HCT116 (cell line): ENCODE results near the gene LRRC1. TPM values are rescaled to one million over a fixed set of nuclear protein-coding genes. Genes with fewer than 3 reads are reported as not detected.

Experiments used
- ATAC-seq: fragments of 200-7000 bp; cut with Tn5 transposase; 2 replicates; pipeline ENCODE4 v1.9.1; 2020; ENCODE audit warnings: mild to moderate bottlenecking, moderate library complexity
- BruUV-seq: library from RNA; stranded (reverse); fragments of 400-500 nt; replicated peaks from 2 replicates; lab custom pipeline; 2021; lab: Mats Ljungman, UMichigan
- CTCF ChIA-PET: fragments of 300-600 bp; sonication (Branson Sonifier 250); formaldehyde crosslinking; loops from one replicate; lab custom pipeline; 2021; ENCODE audit warnings: antibody characterized with exemption; lab: Charles Lee
- POLR2A ChIA-PET: fragments of 300-600, 350-600 bp; sonication (Branson Sonifier 250); formaldehyde crosslinking; loops from one replicate; lab custom pipeline; 2021; ENCODE audit warnings: antibody characterized with exemption; lab: Charles Lee
- RAD21 ChIA-PET, 2 experiments: fragments of 300-600 bp; sonication (Branson Sonifier 250); formaldehyde crosslinking; loops; one replicate each; lab custom pipeline; 2023; ENCODE audit warnings: low total read pairs in 2 of 2; ENCODE audit not compliant: uncharacterized antibody in 2 of 2, unreplicated experiment in 2 of 2, low non-redundant PET in 1 of 2; lab: Charles Lee
- DNase-seq: peaks from one replicate; pipeline ENCODE4 v3.0.0-alpha.2; 2010; ENCODE audit warnings: low read depth, low spot score
- H2AFZ ChIP-seq: fragments of 200-600 bp; shearing (Covaris generic), sonication (generic); 2 replicates; pipeline ENCODE4 v1.6.1; 2017; ENCODE audit warnings: low read depth, mixed run types, mixed read lengths, antibody characterized with exemption, low read length; ENCODE audit not compliant: poor library complexity, severe bottlenecking
- H3K27ac ChIP-seq: 2 replicates; pipeline ENCODE4 v1.5.1; 2012; ENCODE audit warnings: low read depth, low read length
- H3K27me3 ChIP-seq: fragments of 200-600 bp; sonication (generic); 2 replicates; pipeline ENCODE4 v1.6.1; 2016; ENCODE audit warnings: mixed run types, low read length, mixed read lengths; ENCODE audit not compliant: insufficient read depth
- H3K36me3 ChIP-seq, 2 experiments: fragments of 200-500 bp in 1 of 2; fragments of 200-600 bp in 1 of 2; sonication (Bioruptor generic) in 1 of 2; sonication (generic) in 1 of 2; 2 replicates each; pipeline versions ENCODE4 v1.5.1 to v1.6.1; 2014 to 2016; ENCODE audit warnings: low read length in 2 of 2, inconsistent platforms in 1 of 2, mixed read lengths in 1 of 2, mixed run types in 1 of 2; ENCODE audit not compliant: insufficient read depth in 2 of 2, control insufficient read depth in 1 of 2
- H3K4me1 ChIP-seq, 2 experiments: fragments of 200-600 bp in 1 of 2; sonication (generic) in 1 of 2; 2 replicates each; pipeline versions ENCODE4 v1.5.1 to v1.6.1; 2012 to 2017; ENCODE audit warnings: low read length in 2 of 2, inconsistent platforms in 1 of 2, mild to moderate bottlenecking in 1 of 2, mixed read lengths in 1 of 2, mixed run types in 1 of 2, moderate library complexity in 1 of 2; ENCODE audit not compliant: insufficient read depth in 2 of 2, control insufficient read depth in 1 of 2
- H3K4me2 ChIP-seq: fragments of 200-600 bp; sonication (generic); 2 replicates; pipeline ENCODE4 v1.6.1; 2017; ENCODE audit warnings: mixed run types, low read length, mixed read lengths
- H3K4me3 ChIP-seq, 2 experiments: fragments of 200-600 bp in 1 of 2; sonication (generic) in 1 of 2; replicated peaks in 1 of 2; 2 replicates each; pipeline ENCODE4 v1.5.1; 2011 to 2016; ENCODE audit warnings: low read length in 2 of 2, control low read depth in 1 of 2, low read depth in 1 of 2, mild to moderate bottlenecking in 1 of 2, mixed read lengths in 1 of 2, mixed run types in 1 of 2
- H3K79me2 ChIP-seq: fragments of 200-600 bp; sonication (generic); 2 replicates; pipeline ENCODE4 v1.6.1; 2017; ENCODE audit warnings: mild to moderate bottlenecking, mixed run types, low read length, moderate library complexity, mixed read lengths; ENCODE audit not compliant: insufficient read depth
- H3K9ac ChIP-seq: fragments of 200-600 bp; sonication (generic); 2 replicates; pipeline ENCODE4 v1.6.1; 2016; ENCODE audit warnings: low read length, mixed read lengths
- H3K9me2 ChIP-seq: fragments of 200-600 bp; sonication (generic), shearing (Covaris generic); 2 replicates; pipeline ENCODE4 v1.6.1; 2017; ENCODE audit warnings: mixed run types, mild to moderate bottlenecking, moderate library complexity; ENCODE audit not compliant: insufficient read depth
- H3K9me3 ChIP-seq, 2 experiments: fragments of 200-500 bp in 1 of 2; fragments of 200-600 bp in 1 of 2; sonication (Bioruptor generic) in 1 of 2; sonication (generic) in 1 of 2; 2 replicates each; pipeline ENCODE4 v1.6.1; 2014 to 2017; ENCODE audit warnings: low read length in 2 of 2, mixed read lengths in 2 of 2, inconsistent platforms in 1 of 2, low read depth in 1 of 2, mild to moderate bottlenecking in 1 of 2, mixed run types in 1 of 2, moderate library complexity in 1 of 2; ENCODE audit not compliant: control insufficient read depth in 1 of 2, insufficient read depth in 1 of 2
- H4K20me1 ChIP-seq: fragments of 200-600 bp; sonication (generic), shearing (Covaris generic); 2 replicates; pipeline ENCODE4 v1.6.1; 2017; ENCODE audit warnings: mixed run types, mild to moderate bottlenecking, moderate library complexity; ENCODE audit not compliant: insufficient read depth
- CBX3 ChIP-seq: IDR thresholded peaks from 2 replicates; pipeline ENCODE4 v1.6.1; 2012; ENCODE audit warnings: low read depth
- CEBPB ChIP-seq: IDR thresholded peaks from 2 replicates; pipeline ENCODE4 v1.6.1; 2012; ENCODE audit warnings: low read depth
- EGR1 ChIP-seq: IDR thresholded peaks from 2 replicates; pipeline ENCODE4 v1.6.1; 2012; ENCODE audit warnings: low read depth
- EZH2 ChIP-seq: fragments of 200-600 bp; sonication (generic); IDR thresholded peaks from 2 replicates; pipeline ENCODE4 v1.6.1; 2017; ENCODE audit warnings: antibody characterized with exemption, mixed run types
- FOSL1 ChIP-seq: IDR thresholded peaks from 2 replicates; pipeline ENCODE4 v1.6.1; 2012; ENCODE audit warnings: low read depth
- POLR2A ChIP-seq: IDR thresholded peaks from 2 replicates; pipeline ENCODE4 v1.7.0; 2011; ENCODE audit warnings: borderline replicate concordance; ENCODE audit not compliant: insufficient read depth, insufficient read length; ENCODE audit errors: extremely low read depth
- POLR2AphosphoS5 ChIP-seq: IDR thresholded peaks from 2 replicates; pipeline ENCODE4 v1.6.1; 2011; ENCODE audit warnings: mild to moderate bottlenecking, low read depth, low read length, moderate library complexity
- RAD21 ChIP-seq: IDR thresholded peaks from 2 replicates; pipeline ENCODE4 v1.6.1; 2012; ENCODE audit warnings: low read depth, mild to moderate bottlenecking
- SP1 ChIP-seq: IDR thresholded peaks from 2 replicates; pipeline ENCODE4 v1.6.1; 2012; ENCODE audit warnings: low read depth
- SRF ChIP-seq: IDR thresholded peaks from 2 replicates; pipeline ENCODE4 v1.6.1; 2012; ENCODE audit warnings: low read depth
- YY1 ChIP-seq: IDR thresholded peaks from 2 replicates; pipeline ENCODE4 v1.6.1; 2011; ENCODE audit warnings: low read length, low read depth, moderate library complexity, mild to moderate bottlenecking; ENCODE audit not compliant: insufficient replicate concordance; ENCODE audit errors: extremely low read depth
- ZNF274 ChIP-seq: fragments of 200-500 bp; sonication (Bioruptor generic); IDR thresholded peaks from 2 replicates; pipeline ENCODE4 v1.6.1; 2014; ENCODE audit warnings: mild to moderate bottlenecking, low read depth, low read length, inconsistent platforms
- intact Hi-C: fragments of 100-400 bp; cut with micrococcal nuclease; formaldehyde crosslinking; loops from 2 replicates; pipeline ENCODE4 v1.10.0; 2022
- total RNA-seq: library from RNA; stranded (reverse); gene quantifications from one replicate; pipeline ENCODE4 v1.2.1, GENCODE V29; 2021; ENCODE audit not compliant: unreplicated experiment
- TF ChIP-seq, protein P1 (sequence below): IDR thresholded peaks from 2 replicates; pipeline ENCODE4 v1.6.1; 2012
- TF ChIP-seq, protein P2 (sequence below): IDR thresholded peaks from 2 replicates; pipeline ENCODE4 v1.6.1; 2012
- TF ChIP-seq, protein P3 (sequence below): IDR thresholded peaks from 2 replicates; pipeline ENCODE4 v1.6.1; 2012; ENCODE audit warnings: low read depth
- TF ChIP-seq, protein P4 (sequence below), 3 experiments: fragments of 200-600 bp in 1 of 3; sonication (generic) in 1 of 3; IDR thresholded peaks in 2 of 3; conservative IDR thresholded peaks in 1 of 3; 2 replicates each; pipeline ENCODE4 v1.5.1; 2012 to 2017; ENCODE audit warnings: low read depth in 2 of 3, low read length in 2 of 3, antibody characterized with exemption in 1 of 3, borderline replicate concordance in 1 of 3, control low read depth in 1 of 3, mild to moderate bottlenecking in 1 of 3, mixed read lengths in 1 of 3, mixed run types in 1 of 3, moderate library complexity in 1 of 3; ENCODE audit not compliant: insufficient read depth in 1 of 3

LRRC1 gene
- total RNA-seq, 1 experiment from 2014 or later: 19.8 TPM

DNA sequence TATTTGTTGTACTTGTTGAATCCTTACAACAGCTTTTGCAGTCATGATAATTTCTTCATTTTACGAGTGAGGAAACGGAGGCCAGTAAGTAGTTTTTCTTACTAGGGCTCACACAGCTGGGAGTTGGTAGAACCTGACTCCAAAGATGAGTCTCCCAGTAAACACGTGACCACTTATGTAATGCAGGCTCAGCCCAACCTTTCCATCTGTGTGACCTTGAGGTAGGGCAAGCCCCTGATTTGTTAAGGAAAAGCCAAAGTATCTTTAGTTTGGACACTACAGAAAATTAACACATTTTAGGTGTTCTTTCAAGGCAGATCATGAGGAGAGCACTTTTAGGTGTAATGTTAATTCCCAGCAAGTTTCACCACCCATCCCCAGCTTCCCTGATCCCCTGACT, 111.3 kb downstream of the LRRC1 start:
- H3K4me2 ChIP-seq: no peak overlapping the region
- H3K36me3 ChIP-seq: peaks cover 0 to 5% of the 10 kb centered on the region in 2 experiments; a peak in 2 of 4 replicates
- H3K9me2 ChIP-seq: no peaks in the 10 kb centered on the region
- H3K9me3 ChIP-seq: no peaks in the 10 kb centered on the region
- H3K4me3 ChIP-seq: no peak overlapping the region
- H2AFZ ChIP-seq: no peak overlapping the region
- BruUV-seq: no TSS peak
- no peak overlapping the region for H3K9ac ChIP-seq
- no peak overlapping the region for H3K27ac ChIP-seq
- no peaks in the 10 kb centered on the region for H3K27me3 ChIP-seq
- POLR2A ChIA-PET: no interaction called here
- H4K20me1 ChIP-seq: no peaks in the 10 kb centered on the region
- CTCF ChIA-PET: no interaction called here
- RAD21 ChIA-PET: no interaction called here
- ATAC-seq (no peak), DNase-seq (no peak)
- TF ChIP-seq ZNF274: no peak
- no peak for TF ChIP-seq EZH2
- TF ChIP-seq CEBPB: no peak
- no peak for TF ChIP-seq POLR2AphosphoS5
- TF ChIP-seq SRF: no peak
- no peak for TF ChIP-seq EGR1
- no peak for TF ChIP-seq FOSL1
- no peak for TF ChIP-seq YY1
- TF ChIP-seq, protein P1, sequence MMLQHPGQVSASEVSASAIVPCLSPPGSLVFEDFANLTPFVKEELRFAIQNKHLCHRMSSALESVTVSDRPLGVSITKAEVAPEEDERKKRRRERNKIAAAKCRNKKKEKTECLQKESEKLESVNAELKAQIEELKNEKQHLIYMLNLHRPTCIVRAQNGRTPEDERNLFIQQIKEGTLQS: no peak
- TF ChIP-seq POLR2A: no peak
- no peak for TF ChIP-seq SP1
- TF ChIP-seq RAD21: no peak
- TF ChIP-seq, protein P2, sequence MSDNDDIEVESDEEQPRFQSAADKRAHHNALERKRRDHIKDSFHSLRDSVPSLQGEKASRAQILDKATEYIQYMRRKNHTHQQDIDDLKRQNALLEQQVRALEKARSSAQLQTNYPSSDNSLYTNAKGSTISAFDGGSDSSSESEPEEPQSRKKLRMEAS: no peak
- intact Hi-C loops: no loop called here
- no peaks in the 10 kb centered on the region for H3K79me2 ChIP-seq
- no peaks in the 10 kb centered on the region for H3K4me1 ChIP-seq

DNA sequence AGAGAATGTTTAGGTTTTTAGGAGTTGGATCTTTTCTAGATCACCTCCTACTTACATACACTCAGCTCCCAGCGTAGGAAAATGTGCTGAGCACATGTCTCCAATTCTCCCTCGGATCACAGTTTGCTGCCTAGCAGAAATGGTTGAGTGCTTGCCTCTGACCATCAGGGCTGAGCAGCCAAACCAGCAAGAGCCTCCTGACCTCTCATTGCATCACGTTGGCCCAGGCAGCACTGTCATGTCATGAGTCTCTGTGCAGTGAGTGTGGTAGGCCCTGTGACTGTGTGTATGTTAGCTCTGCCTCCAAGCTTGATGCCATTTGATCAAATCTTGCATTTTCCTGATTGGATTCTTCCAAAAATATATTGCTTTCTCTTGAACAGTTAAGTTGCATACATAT, 112.0 kb downstream of the LRRC1 start:
- H3K4me1 ChIP-seq: no peaks in the 10 kb centered on the region
- DNase-seq: no peak
- H3K9me3 ChIP-seq: no peaks in the 10 kb centered on the region
- POLR2A ChIA-PET: no interaction called here
- no peak overlapping the region for H2AFZ ChIP-seq
- no peaks in the 10 kb centered on the region for H3K9me2 ChIP-seq
- H3K4me2 ChIP-seq: no peak overlapping the region
- peaks cover 0 to 5% of the 10 kb centered on the region in 2 experiments; a peak in 2 of 4 replicates for H3K36me3 ChIP-seq
- ATAC-seq: no peak
- no peaks in the 10 kb centered on the region for H3K27me3 ChIP-seq
- RAD21 ChIA-PET: no interaction called here
- no peaks in the 10 kb centered on the region for H3K79me2 ChIP-seq
- intact Hi-C loops: no loop called here
- no TSS peak for BruUV-seq
- no peaks in the 10 kb centered on the region for H4K20me1 ChIP-seq
- no peak overlapping the region for H3K9ac ChIP-seq
- no peak overlapping the region for H3K4me3 ChIP-seq
- CTCF ChIA-PET: no interaction called here
- no peak overlapping the region for H3K27ac ChIP-seq
- TF ChIP-seq, protein P3, sequence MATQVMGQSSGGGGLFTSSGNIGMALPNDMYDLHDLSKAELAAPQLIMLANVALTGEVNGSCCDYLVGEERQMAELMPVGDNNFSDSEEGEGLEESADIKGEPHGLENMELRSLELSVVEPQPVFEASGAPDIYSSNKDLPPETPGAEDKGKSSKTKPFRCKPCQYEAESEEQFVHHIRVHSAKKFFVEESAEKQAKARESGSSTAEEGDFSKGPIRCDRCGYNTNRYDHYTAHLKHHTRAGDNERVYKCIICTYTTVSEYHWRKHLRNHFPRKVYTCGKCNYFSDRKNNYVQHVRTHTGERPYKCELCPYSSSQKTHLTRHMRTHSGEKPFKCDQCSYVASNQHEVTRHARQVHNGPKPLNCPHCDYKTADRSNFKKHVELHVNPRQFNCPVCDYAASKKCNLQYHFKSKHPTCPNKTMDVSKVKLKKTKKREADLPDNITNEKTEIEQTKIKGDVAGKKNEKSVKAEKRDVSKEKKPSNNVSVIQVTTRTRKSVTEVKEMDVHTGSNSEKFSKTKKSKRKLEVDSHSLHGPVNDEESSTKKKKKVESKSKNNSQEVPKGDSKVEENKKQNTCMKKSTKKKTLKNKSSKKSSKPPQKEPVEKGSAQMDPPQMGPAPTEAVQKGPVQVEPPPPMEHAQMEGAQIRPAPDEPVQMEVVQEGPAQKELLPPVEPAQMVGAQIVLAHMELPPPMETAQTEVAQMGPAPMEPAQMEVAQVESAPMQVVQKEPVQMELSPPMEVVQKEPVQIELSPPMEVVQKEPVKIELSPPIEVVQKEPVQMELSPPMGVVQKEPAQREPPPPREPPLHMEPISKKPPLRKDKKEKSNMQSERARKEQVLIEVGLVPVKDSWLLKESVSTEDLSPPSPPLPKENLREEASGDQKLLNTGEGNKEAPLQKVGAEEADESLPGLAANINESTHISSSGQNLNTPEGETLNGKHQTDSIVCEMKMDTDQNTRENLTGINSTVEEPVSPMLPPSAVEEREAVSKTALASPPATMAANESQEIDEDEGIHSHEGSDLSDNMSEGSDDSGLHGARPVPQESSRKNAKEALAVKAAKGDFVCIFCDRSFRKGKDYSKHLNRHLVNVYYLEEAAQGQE: no peak
- no peak for TF ChIP-seq POLR2AphosphoS5
- TF ChIP-seq, protein P2: no peak
- TF ChIP-seq POLR2A: no peak
- TF ChIP-seq, protein P4, sequence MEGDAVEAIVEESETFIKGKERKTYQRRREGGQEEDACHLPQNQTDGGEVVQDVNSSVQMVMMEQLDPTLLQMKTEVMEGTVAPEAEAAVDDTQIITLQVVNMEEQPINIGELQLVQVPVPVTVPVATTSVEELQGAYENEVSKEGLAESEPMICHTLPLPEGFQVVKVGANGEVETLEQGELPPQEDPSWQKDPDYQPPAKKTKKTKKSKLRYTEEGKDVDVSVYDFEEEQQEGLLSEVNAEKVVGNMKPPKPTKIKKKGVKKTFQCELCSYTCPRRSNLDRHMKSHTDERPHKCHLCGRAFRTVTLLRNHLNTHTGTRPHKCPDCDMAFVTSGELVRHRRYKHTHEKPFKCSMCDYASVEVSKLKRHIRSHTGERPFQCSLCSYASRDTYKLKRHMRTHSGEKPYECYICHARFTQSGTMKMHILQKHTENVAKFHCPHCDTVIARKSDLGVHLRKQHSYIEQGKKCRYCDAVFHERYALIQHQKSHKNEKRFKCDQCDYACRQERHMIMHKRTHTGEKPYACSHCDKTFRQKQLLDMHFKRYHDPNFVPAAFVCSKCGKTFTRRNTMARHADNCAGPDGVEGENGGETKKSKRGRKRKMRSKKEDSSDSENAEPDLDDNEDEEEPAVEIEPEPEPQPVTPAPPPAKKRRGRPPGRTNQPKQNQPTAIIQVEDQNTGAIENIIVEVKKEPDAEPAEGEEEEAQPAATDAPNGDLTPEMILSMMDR (IDR thresholded peaks at IDR 0.05 in 2 of 3, conservative IDR thresholded peaks at IDR 0.05 in 1 of 3; ENCODE audit: borderline replicate concordance in 1 of 3, insufficient read depth in 1 of 3, low read depth in 2 of 3, low read length in 2 of 3): no peak
- no peak for TF ChIP-seq ZNF274
- TF ChIP-seq SP1: no peak
- no peak for TF ChIP-seq CBX3
